Activated T-cell treated with anti-CD3 and anti-CD28 coated beads for 1 hour (primary cell): ENCODE results near the gene SYT10.
"Not testable (repeated sequence)": the region's sequence is repeated elsewhere in the genome, so short reads cannot be mapped to it uniquely, and the experiment has no call there.

ENCODE experiments used
- DNase-seq: peaks from one replicate; pipeline ENCODE4 v3.0.0-alpha.2; 2020; ENCODE audit warnings: low read depth

Gene SYT10, protein sequence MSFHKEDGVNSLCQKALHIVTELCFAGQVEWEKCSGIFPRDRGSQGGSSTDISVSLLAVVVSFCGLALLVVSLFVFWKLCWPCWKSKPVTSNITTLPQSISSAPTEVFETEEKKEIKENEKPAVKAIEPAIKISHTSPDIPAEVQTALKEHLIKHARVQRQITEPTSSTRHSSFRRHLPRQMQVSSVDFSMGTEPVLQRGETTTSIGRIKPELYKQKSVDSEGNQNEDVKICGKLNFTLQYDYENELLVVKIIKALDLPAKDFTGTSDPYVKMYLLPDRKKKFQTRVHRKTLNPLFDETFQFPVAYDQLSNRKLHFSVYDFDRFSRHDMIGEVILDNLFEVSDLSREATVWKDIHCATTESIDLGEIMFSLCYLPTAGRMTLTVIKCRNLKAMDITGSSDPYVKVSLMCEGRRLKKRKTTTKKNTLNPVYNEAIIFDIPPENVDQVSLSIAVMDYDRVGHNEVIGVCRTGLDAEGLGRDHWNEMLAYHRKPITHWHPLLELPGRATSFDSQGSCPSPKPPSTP

DNA sequence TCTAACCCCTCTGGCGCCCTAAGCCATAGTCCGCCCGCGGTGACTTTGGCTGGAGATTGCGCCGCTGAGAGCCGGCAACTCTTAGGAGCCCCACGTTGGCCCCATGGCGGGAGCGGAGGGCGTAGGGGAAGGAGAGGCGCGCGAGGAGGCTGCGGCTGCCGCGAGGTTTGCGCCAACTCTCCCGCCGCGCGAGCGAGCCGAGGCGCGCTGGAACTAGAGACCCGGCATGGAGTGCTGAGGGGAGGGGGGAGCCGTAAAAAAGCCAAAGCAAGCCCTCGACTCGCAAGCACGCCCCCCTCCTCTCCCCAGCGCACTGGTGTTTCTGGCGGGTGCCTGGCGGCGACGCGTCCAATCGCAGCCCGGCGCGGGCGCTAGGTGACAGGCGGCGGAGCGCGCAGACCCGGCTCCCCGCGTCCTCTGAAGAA, at the start of gene SYT10:
Gene SYT10 (minus strand): TSS at position 233 of the 425 bp plus-strand sequence. CDS start 297 bp downstream, outside the sequence.
- DNase-seq, result no peak

DNA sequence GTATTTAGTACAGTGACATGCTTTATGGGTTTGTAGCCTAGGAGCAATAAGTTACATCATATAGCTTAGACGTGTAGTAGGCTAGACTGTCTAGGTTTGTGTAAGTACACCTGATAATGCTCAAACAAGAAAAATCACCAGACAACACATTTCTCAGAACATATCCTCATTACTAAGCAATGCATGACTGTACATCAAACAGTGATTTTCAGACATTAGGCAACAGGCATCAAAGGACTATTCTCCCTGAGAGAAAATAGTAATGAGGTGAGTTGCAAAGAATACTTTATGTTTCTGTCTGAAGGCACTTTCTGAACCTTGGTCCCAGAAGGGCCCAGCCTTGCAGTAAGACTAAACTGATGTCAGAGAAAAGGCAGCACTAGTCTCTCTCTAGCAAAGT, 48.4 kb upstream of the SYT10 start:
- no peak for DNase-seq

DNA sequence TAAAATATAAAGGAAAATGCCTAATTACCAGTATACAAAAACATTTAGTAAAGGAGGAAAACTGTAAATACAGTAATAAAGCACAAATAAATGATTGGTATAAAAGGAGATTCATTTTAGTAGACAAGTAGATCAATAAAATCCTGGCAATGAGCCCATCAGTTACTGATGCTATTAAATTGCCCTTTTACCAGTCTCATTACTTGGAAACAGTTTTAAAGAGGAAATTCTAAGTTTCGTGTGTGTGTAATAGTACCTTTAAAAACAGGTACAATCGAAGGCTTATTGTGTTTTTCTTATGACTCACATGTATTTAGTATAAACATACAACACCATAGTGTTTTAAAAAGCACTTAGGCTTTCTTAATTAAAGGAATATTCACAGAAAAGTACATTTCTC, 46.4 kb upstream of the SYT10 start:
- no peak for DNase-seq

DNA sequence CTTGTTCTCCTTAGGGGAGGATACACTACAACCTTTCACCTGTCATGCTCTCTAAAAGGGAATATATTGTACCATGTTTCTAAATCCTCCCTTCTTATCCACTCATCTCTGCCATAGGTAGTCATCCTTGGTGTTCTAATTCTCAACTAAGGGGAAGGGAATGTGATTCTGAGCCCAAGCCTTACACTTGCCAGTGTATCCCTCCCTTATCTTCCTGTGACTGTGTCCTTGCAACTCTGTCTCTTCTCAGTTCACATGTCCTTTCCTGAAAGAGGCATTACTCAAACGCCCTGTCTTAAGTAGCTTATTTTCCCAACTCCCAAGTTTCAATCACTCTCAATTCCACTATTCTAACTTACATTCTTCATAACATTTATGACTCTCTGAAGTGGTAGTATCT, 44.5 kb upstream of the SYT10 start:
- DNase-seq, result no peak

DNA sequence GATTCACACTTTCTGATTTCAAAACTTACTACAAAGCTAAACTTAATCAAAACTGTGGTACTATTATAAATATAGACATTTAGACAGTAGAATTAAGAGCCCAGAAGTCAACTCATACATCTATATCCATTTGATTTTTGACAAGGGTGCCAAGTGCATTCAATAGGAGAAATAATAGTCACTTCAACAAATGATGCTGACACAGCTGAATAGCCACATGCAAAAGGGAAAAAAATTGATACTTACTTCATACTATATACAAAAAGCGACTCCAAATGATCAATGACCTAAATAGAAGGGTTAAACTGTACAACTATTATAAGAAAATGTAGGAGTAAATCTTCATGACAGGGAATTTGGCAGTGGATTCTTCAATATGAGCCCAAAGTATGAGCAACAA, 40.7 kb upstream of the SYT10 start:
- no peak for DNase-seq

DNA sequence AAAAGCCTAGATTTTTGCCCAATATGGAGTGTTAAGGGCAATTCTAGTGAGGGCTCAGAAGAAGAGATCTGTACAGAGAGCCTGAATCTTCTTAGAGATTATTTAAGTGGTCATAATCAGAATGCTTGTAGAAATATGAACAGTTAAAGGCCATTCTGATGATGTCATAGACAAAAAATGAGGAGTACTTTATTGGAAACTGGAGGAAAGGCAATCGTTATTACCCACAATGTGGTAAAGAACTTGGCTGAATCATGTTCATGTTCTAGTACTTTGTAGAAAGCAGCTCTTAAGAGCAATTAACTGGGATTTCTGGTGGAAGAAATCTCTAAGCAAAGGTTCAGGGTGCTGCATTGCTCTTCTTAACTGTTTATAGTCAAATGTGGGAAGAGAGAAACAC, 36.4 kb upstream of the SYT10 start:
- no peak for DNase-seq

DNA sequence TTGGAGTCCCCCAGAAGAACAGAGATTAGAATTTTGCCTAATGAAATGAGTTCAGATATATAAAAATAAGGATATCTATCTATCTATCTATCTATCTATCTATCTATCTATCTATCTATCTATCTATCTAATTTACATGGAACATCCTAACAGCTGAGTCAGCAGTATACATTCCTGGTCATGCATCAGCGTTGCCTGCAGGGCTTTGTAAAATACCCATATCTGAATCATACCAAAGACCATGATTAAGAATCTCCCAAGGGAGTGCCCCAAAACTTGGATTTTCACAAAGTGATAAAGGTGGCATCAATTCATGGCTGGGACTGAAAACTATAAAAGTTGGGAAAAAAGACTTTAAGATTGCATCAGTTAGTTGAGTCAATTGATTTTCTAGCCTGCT, 32.7 kb upstream of the SYT10 start:
- no peak for DNase-seq

DNA sequence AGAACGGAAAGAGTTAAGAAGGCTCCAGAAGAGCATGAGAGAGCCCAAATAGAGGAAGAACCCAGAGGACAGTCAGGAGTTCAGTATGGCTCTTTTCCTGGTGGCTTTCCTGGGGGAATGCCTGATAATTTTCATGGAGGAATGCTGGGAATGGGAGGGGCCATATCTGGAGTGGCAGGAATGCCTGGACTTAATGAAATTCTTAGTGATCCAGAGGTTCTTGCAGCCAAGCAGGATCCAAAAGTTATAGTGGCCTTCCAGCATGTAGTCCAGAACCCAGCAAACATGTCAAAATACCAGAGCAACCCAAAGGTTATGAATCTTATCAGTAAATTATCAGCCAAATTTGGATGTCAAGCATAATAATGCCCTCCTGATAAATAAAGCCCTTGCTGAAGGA, 15.5 kb upstream of the SYT10 start:
- DNase-seq, result no peak

DNA sequence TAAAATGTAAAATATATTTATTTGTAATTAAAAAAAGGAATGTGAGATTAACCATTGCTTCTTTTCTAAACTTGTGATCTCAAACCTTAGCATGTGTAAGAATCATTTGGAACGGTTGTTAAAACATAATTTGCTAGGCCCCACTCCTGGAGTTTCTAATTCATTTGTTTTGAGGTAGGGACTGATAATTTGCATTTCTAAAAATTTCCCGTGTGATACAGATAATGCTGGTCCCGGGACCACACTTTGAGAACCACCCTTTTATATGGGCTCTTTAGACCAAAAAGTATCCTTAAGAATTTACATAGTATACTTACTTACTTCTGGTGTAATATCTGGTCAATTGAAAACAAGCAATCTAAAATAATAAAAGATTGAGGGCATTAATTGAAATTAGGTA, 10.9 kb upstream of the SYT10 start:
- no peak for DNase-seq

DNA sequence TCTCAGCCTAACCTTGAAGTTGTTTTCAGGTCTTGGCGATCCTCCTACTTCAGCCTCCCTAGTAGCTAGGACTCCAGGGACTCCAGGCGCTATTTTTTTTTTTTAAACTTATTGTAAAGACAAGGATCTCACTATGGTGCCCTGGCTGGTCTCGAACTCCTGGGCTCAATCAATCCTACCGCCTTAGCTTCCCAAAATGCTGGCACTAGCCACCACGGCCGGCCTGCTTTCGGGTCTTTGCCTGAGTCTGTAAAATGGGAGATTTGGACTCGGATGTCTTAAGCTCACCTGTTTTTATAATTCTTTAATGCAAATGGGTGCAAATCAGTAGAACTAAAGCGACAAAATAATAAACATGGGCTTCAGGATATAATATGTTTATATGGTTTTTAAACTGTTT, 858 bp upstream of the SYT10 start:
- DNase-seq, result no peak

DNA sequence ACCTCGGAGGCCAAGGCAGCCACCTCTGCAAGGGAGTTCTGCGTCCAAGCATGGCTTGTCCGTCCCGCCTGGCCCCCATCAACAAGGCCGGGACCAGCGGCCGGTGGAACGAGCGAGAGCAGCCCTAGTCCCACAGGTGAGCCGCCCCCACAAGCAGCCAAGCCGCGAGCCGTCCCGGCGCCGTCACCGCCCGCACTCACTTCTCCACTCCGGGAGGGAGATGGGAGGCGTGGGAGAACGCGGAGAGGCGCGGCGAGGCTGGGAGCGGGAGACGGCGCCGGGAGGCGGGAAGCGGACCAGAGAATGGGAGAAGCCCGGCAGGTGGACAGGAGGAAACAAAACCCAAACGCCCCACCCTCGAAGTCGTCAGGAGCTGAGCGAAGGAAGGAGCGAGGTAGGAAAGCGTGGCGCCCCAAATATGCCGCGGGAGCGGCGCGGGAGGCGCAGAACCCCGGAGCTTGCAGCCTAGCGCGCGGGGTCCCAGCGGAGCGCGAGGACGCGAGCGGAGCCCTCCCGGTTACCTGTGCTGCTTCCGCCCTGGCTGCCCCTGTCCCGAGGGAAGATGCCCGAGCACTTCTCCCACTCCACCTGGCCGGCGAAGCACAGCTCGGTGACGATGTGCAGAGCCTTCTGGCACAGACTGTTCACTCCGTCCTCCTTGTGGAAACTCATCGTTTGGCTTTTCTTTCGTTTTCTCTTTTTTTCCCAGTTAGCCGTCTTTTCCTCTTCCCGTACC, 600 bp downstream of the SYT10 start:
- DNase-seq, result no peak

DNA sequence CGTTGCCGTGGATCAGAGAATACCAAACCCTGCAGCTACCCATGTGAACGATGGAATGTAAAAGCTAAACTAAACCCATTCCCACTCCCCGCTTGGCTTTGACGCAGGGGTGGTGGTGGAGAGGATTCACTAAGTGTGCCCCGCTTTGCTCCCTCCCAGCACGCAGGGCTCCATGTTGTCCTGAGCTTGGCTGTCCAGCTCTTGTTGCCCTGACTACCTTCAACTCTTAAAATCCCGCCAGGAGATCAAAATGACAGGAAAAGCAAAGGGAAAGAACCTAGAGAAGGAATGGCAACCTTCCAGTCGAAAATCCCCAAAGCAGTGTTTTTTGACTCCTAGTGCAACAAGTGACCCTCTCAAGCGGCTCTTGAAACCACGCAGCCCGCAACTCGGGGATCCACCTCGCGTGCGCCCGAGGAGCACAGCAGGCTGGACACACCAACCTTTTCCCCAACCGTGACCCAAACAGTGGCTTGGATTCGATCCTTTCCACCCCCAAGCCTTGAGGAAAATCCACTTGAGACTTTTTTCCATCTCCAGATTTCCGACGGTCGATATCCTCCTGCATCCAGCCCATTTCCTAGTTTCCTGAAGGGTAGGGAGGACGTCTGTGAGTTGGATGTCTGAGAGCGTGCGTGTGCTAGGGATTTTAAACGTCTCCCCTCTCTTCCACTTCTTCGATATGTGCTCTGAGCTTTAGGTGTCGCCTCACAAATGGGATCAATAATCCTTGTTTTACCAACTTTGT, 1.4 kb downstream of the SYT10 start:
- no peak for DNase-seq

DNA sequence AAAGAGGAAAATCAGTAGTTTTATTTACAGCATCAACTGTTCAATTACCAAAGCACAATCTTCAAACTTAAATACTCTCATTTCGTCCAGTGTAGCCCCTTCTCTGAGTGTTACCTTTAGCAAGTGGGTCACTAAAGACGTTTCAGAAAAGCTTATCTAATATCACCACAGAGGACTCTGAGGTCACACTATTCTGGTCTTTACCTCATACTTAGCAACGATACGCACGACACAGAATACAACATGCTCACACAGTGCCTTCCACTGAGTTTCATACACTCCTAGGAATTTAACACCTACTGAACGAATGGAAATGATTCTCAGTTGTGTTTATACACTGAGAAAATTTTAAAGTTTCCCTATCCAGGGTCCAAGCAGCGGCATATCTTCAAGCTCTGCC, 2.0 kb downstream of the SYT10 start:
- no peak for DNase-seq

DNA sequence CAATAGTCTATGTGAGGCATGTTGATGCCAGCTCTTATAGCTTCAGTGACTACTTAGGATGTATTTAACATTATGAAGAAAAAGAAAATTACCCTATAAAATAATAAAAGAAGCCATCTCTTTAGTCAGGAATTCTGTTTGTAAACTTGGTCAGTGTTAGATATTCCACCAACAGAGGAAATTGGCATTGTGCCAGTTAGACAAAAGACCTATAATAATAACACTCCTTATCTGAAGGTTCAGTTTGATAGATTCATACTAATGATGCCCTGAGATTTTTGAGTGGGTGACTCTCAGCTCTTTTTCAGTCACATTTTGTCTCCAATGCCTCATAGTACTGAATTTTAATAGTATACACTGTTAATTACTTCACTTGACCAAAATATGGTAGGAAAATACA, 6.6 kb downstream of the SYT10 start:
- DNase-seq, result no peak

DNA sequence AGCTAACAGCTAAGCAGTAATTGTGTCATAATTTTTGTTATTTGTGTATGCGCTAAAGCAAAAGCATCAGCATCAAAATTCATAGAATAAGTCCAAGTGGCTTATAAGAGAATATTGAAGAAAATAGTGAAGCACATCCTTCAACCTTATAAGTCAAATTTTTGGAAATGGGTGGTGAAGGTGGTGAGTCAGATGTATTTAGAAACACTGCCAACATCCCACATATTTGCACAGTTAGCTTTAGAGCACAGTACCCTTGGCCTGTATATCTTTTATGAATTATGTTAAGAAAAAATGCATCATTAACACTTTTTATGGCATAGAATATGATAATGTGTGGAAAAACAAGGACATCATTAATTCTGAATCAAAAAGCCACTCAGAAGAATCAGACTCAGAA, 8.0 kb downstream of the SYT10 start:
- DNase-seq, result no peak

DNA sequence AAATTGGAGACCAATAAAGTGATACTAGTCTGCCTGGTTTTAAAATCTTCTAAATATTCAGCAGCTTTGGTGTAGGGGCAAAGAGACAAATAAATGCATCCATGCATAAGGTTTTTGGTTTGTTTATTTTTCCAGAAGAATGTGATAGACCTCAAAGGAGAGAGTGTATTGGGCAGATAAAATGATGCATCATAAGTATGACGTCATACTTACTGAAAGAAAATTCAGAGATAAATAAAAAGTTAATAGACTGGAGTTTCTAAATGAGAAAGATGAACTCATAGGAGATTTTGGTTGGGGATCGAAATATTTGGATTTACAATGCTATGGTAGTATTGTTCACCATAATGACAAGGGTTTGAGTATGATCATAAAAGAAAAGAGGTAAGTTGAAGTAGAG, 10.2 kb downstream of the SYT10 start:
- DNase-seq, result no peak

DNA sequence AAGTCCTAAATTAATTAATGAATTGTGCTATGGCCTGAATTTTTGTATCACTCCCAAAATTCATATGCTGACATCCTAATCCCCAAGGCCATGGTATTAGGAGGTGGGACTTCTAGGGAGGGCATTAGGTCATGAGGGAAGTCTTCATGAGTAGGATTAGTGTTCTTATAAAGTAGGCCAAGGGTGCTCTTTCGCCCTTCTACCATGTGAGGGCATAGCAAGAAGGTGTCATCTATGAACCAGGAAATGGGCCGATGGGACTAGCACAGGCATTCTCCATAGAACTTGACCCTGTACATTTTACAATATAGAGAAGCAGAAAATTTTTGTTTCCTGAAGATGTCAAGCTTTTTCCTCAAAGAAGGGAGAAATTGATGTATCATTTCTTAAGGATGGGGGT, 12.5 kb downstream of the SYT10 start:
- no peak for DNase-seq

DNA sequence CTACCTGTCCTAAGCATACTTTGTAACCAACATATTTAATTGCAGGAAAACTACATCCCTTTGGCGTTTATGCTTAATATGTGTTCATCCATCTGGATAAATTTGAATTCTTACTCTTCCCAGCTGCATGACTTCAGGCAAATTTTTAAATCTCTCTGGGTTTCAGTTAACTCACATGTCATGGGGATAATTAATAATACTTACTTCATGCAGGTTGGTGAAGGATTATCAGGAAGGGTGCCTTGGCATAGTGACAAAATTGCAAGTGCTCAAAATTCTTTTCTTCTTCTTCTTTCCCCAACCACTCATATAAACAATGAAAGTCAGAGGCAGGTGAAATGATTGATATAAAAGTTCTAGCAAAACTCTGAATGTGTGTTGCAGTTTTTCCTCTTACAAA, 15.9 kb downstream of the SYT10 start:
- DNase-seq, result no peak

DNA sequence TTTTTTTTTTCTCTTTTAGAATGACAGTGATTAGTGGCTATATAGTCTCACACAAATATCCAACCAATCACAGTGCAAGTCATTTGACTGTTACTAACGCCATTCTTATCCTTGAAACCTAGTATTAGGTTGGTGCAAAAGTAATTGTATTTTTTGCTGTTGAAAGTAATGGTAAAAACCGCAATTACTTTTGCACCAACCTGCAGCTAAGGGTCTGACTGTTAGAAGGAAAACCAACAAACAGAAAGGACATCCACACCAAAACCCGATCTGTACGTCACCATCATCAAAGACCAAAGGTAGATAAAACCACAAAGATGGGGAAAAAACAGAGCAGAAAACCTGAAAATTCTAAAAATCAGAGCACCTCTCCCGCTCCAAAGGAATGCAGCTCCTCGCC, 27.2 kb downstream of the SYT10 start:
- DNase-seq, result not testable (repeated sequence)

DNA sequence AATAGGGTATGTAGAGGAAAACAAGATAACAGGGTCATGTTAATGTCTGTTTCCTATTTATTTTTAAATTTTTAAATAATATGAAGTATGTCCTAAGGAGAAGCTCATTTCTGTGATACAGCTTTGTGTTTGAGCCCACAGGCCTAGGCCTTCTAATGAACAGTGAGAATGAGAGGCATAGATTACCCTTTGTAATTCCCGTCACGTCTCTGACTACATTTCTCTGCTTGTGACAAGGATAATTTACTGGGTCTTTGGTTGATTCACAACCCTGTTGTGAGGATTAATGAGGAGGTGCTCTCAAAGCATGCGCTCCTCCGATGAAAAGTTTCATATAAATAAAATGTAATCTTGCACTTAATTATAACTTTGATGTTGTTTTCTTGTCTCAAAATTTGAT, 56.1 kb downstream of the SYT10 start:
- no peak for DNase-seq

DNA sequence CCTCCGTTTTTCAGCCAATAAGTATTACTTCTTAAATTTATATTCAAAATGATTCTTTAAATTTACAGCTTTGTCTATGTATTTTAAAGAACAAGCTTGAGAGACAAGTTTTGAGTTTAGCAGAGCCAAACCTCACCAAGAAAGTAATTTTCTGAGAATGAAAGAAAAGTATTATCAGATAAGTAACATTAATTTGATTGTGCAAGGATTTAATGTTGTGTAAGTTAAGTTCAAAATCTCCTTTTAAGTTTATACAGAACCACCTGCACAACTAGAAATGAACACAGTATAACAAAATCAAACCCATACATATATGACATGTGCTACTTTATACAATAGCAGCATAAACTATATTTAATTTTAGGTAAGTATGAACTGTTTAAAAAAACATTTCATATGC, 63.5 kb downstream of the SYT10 start:
- no peak for DNase-seq

DNA sequence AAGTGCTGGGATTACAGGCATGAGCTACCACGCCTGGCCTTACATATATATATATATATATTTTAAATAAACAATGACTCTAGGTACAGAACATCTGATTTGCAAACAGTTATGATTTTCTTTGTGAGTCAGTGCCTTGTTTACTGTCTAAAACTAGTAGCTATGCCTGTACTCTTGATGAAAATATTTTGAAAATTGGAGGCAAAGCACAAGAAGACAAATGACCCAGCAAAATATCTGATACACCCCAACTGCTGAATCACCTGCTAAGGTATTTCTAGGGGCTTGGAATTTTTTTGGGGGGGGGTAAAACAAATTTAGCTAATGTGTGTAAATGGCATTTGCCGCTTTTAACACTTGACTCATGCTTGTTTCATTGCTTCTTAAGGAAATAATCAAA, 69.3 kb downstream of the SYT10 start:
- DNase-seq, result no peak

DNA sequence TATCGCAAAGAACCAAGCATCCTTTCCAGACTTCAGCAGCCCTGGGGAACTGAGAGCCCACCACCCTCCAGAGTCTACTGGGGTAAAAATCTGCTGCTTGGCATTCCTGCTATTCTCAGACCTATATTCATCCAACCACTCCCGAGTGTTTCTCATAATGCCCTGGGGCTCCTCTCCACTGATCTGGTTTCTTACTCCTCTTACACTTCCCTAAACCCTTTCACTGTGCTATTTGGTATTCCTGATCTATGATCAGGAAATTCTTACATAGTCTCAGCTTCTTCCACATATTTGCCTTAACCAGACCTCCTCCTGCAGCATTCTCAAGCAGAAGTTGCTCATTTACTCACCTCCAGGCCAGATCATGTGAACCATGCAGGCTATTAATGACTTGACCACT, 82.4 kb downstream of the SYT10 start:
- no peak for DNase-seq
